DOHH2 (cell line): ENCODE results near the gene IGSF9.

Experiments used
- H3F3A ChIP-seq: fragments of 200-600 bp; sonication (generic), shearing (Covaris generic); 2 replicates; pipeline ENCODE4 v1.6.0; 2016; ENCODE audit warnings: antibody characterized with exemption, mild to moderate bottlenecking; ENCODE audit not compliant: control insufficient read depth, insufficient read depth
- H3K27ac ChIP-seq: fragments of 200-600 bp; sonication (generic); 2 replicates; pipeline ENCODE4 v1.5.1; 2014; ENCODE audit warnings: low read depth, mild to moderate bottlenecking, low read length, moderate library complexity
- H3K27me3 ChIP-seq: fragments of 200-600 bp; sonication (generic); 2 replicates; pipeline ENCODE4 v1.6.1; 2014; ENCODE audit warnings: mild to moderate bottlenecking, low read length, mixed read lengths; ENCODE audit not compliant: control insufficient read depth
- H3K36me3 ChIP-seq: fragments of 200-600 bp; sonication (generic); 2 replicates; pipeline ENCODE4 v1.6.1; 2014; ENCODE audit warnings: mild to moderate bottlenecking, low read length, moderate library complexity, mixed read lengths; ENCODE audit not compliant: control insufficient read depth
- H3K4me1 ChIP-seq: fragments of 200-600 bp; sonication (generic); 2 replicates; pipeline ENCODE4 v1.6.1; 2014; ENCODE audit warnings: mild to moderate bottlenecking, low read length, mixed read lengths; ENCODE audit not compliant: control insufficient read depth
- H3K4me2 ChIP-seq: fragments of 200-600 bp; sonication (generic); 2 replicates; pipeline ENCODE4 v1.6.0; 2014; ENCODE audit warnings: mild to moderate bottlenecking, low read length, moderate library complexity
- H3K4me3 ChIP-seq: fragments of 200-600 bp; sonication (generic); 2 replicates; pipeline ENCODE4 v1.5.1; 2014; ENCODE audit warnings: mild to moderate bottlenecking, low read length, mixed read lengths
- H3K79me2 ChIP-seq: fragments of 200-600 bp; sonication (generic); 2 replicates; pipeline ENCODE4 v1.6.1; 2014; ENCODE audit warnings: mild to moderate bottlenecking, low read length, mixed read lengths; ENCODE audit not compliant: control insufficient read depth
- H3K9me2 ChIP-seq: fragments of 200-600 bp; sonication (generic); replicated peaks from 2 replicates; pipeline ENCODE4 v1.6.1; 2014; ENCODE audit warnings: mild to moderate bottlenecking, low read length, mixed read lengths; ENCODE audit not compliant: control insufficient read depth
- H3K9me3 ChIP-seq: fragments of 200-600 bp; sonication (generic); 2 replicates; pipeline ENCODE4 v1.6.1; 2014; ENCODE audit warnings: antibody characterized with exemption, low read length, mixed read lengths; ENCODE audit not compliant: control insufficient read depth, insufficient read depth
- H4K20me1 ChIP-seq: fragments of 200-600 bp; sonication (generic); 2 replicates; pipeline ENCODE4 v1.6.0; 2014; ENCODE audit warnings: low read depth, mild to moderate bottlenecking, antibody characterized with exemption, low read length, moderate library complexity; ENCODE audit not compliant: control insufficient read depth, insufficient read depth
- CTCF ChIP-seq: fragments of 200-600 bp; sonication (generic); IDR thresholded peaks from one replicate; pipeline ENCODE4 v1.5.1; 2014; ENCODE audit warnings: antibody characterized with exemption, mild to moderate bottlenecking, low read depth, low read length; ENCODE audit not compliant: poor library complexity, severe bottlenecking
- EZH2phosphoT487 ChIP-seq: fragments of 200-600 bp; sonication (generic); IDR thresholded peaks from 2 replicates; pipeline ENCODE4 v1.6.1; 2017; ENCODE audit warnings: borderline replicate concordance, mild to moderate bottlenecking, antibody characterized with exemption, low read length, moderate library complexity, mixed read lengths

Gene IGSF9

GRCh38 chr1:159943278-159943640 is 2.2 kb downstream of the IGSF9 start:
- no peaks in the 10 kb centered on the region for H3F3A ChIP-seq
- no peak overlapping the region for H3K4me3 ChIP-seq
- H3K36me3 ChIP-seq, result no peaks in the 10 kb centered on the region
- no peak for TF ChIP-seq EZH2phosphoT487
- TF ChIP-seq CTCF, result no peak
- no peaks in the 10 kb centered on the region for H3K79me2 ChIP-seq
- peaks cover 56% of the 10 kb centered on the region for H3K4me1 ChIP-seq
- peaks cover 25% of the 10 kb centered on the region for H3K27me3 ChIP-seq
- H3K9me2 ChIP-seq, result no peaks in the 10 kb centered on the region
- no peak overlapping the region for H3K27ac ChIP-seq
- H4K20me1 ChIP-seq, result no peaks in the 10 kb centered on the region
- no peak overlapping the region for H3K4me2 ChIP-seq
- no peaks in the 10 kb centered on the region for H3K9me3 ChIP-seq

GRCh38 chr1:159942632-159943277 is 2.7 kb downstream of the IGSF9 start:
- no peaks in the 10 kb centered on the region for H3F3A ChIP-seq
- H3K27ac ChIP-seq, result no peak overlapping the region
- H4K20me1 ChIP-seq, result no peaks in the 10 kb centered on the region
- H3K9me2 ChIP-seq, result no peaks in the 10 kb centered on the region
- no peak for TF ChIP-seq CTCF
- no peaks in the 10 kb centered on the region for H3K9me3 ChIP-seq
- peaks cover 25% of the 10 kb centered on the region for H3K27me3 ChIP-seq
- H3K4me1 ChIP-seq, result peaks cover 61% of the 10 kb centered on the region
- H3K36me3 ChIP-seq, result no peaks in the 10 kb centered on the region
- no peak overlapping the region for H3K4me2 ChIP-seq
- H3K79me2 ChIP-seq, result no peaks in the 10 kb centered on the region
- no peak overlapping the region for H3K4me3 ChIP-seq

- Histone ChIP-seq H3K36me3 (no peaks in the 10 kb centered on the region), H3K4me3 (peak overlapping the region; percentile 42; the same call in 1 of the 2 replicates), H4K20me1 (no peaks in the 10 kb centered on the region), H3K79me2 (no peaks in the 10 kb centered on the region), H3F3A (no peaks in the 10 kb centered on the region), H3K9me3 (no peaks in the 10 kb centered on the region), H3K4me1 (peaks cover 70% of the 10 kb centered on the region), H3K27ac (no peak overlapping the region), H3K4me2 (peak overlapping the region; percentile 76), H3K9me2 (no peaks in the 10 kb centered on the region), H3K27me3 (peaks cover 25% of the 10 kb centered on the region)
- TF ChIP-seq EZH2phosphoT487, result no peak
- no peak for TF ChIP-seq CTCF
Observed at GRCh38 chr1:159941591-159942560, 3.5 kb downstream of the IGSF9 start.
